ENCODE data around the gene IFRD1. TPM values are rescaled to one million over a fixed set of nuclear protein-coding genes. Genes with fewer than 3 reads are reported as not detected.
A peak's percentile ranks its signal among the peaks of the same experiment; 100 is the strongest.

IFRD1 gene, protein sequence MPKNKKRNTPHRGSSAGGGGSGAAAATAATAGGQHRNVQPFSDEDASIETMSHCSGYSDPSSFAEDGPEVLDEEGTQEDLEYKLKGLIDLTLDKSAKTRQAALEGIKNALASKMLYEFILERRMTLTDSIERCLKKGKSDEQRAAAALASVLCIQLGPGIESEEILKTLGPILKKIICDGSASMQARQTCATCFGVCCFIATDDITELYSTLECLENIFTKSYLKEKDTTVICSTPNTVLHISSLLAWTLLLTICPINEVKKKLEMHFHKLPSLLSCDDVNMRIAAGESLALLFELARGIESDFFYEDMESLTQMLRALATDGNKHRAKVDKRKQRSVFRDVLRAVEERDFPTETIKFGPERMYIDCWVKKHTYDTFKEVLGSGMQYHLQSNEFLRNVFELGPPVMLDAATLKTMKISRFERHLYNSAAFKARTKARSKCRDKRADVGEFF
- 10 to 100 TPM; 33.4 to 36.1 TPM for total RNA-seq

DNA sequence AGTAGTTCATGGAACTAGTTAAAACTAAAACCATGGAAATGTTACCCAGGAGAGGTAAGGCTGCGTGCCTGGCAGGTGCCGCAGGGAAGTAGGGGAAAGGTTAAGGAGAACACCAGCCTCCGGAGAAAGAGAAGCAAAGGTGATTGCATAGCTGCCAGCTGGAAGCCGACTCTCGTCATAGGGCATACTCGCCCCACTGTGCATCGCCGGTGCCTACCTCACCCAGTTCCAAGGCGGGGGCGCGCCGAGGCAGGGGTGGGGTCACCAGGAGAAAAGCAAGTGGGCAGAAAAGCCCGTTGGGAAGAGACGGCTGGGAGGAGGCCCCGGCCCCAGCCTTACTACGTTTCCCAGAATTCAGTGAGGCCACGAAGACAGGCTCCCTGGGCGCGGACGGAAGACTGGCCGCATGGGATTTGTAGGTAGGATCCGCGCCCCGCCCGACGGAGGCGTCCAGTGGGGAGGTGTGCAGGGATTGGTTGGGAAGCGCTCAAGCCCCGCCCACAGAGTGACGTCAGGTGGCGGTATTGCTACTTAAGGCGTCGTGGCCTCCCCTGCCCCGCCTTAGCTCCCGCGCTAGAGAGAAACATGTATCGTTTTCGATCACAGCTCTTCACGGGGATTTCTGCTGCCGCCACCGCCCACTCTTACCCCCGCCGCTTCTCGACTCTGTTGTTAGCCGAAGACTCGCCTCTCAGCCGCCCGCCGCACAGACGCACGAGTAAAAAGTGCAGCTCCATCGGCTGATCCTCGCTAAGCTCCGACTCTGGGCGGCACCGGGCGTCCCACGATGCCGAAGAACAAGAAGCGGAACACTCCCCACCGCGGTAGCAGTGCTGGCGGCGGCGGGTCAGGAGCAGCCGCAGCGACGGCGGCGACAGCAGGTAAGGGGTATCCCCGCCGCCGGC lies at the start of gene IFRD1:
Gene IFRD1 (plus strand): TSS at position 559 of the 905 bp plus-strand sequence. CDS start 229 bp downstream, at position 788.
- no peaks in the 10 kb centered on the region for H3K36me3 Mint-ChIP-seq (ENCODE audit: low read depth)

DNA sequence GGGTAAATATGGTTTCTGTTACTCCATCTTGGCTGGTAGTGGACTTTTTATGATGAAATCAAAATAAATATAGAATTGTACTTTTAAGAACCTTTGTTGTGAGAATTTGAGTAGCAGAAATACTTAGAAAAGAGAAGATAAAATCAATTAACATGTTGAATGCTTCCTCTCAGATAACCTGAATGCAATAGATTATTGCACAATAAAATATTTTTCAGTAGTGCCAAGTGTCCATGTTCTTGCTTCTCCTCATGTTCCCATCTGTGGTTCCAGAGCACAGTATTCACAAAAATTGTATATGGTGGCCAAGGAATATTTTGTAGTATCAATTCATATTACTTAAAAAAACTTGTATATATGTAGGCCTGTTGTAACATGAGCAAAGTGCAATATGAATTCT lies 45.9 kb upstream of the IFRD1 start:
- CTCF ChIA-PET: interaction anchor here (1.5 kb wide), 1 partner anchor 8 kb away, joined by 3 read pairs; no protein-coding TSS in a partner anchor
- Mint-ChIP-seq H3K27ac (no peak overlapping the region), H3K4me1 (no peaks in the 10 kb centered on the region), H3K27me3 (peaks cover 9% of the 10 kb centered on the region), H3K9me3 (no peaks in the 10 kb centered on the region), H3K4me3 (no peak overlapping the region), H3K36me3 (ENCODE audit: low read depth) (no peaks in the 10 kb centered on the region)
- DNase-seq: no peak
- POLR2A ChIA-PET: no interaction called here

More for the DNA sequence above, at the start of gene IFRD1:
- CTCF ChIA-PET: interaction anchor here (1.0 to 2.0 kb wide), 4 partner anchors 9 to 243 kb away, joined by 3 to 9 read pairs (median 6); partner anchors contain the start of gene ZNF277
- Mint-ChIP-seq H3K4me1 (peaks cover 39% of the 10 kb centered on the region), H3K9me3 (no peaks in the 10 kb centered on the region), H3K4me3 (peak within 1 kb of the TSS; percentile 94), H3K27ac (peak within 1 kb of the TSS; percentile 98), H3K27me3 (no peaks in the 10 kb centered on the region)
- POLR2A ChIA-PET: interaction anchor here (0.6 to 4.5 kb wide), 25 partner anchors 8 to 623 kb away, joined by 3 to 33 read pairs (median 4); partner anchors contain the start of genes DOCK4 and ZNF277
- DNase-seq: peak; percentile 98

DNA sequence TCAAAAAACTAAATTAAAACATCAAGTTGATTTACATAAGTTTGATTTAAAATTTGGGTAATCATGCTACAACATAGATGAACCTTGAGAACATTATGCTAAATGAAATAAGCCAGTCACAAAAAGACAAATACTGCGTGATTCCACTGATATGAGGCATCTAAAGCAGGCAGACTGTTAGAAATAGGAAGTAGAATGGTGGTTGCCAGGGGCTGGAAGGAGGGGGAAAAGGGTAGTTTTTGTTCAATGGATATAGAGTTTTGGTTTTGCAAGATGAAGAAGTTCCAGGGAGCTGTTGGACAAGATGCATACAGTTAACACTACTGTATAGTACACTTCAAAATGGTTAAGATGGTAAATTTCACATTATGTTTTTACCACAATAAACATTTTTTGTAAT lies 45.0 kb upstream of the IFRD1 start:
- Mint-ChIP-seq H3K4me3 (no peak overlapping the region), H3K27ac (no peak overlapping the region), H3K27me3 (peaks cover 15% of the 10 kb centered on the region), H3K9me3 (no peaks in the 10 kb centered on the region), H3K36me3 (ENCODE audit: low read depth) (no peaks in the 10 kb centered on the region), H3K4me1 (no peaks in the 10 kb centered on the region)
- CTCF ChIA-PET: interaction anchor here (1.5 kb wide), 1 partner anchor 9 kb away, joined by 3 read pairs; no protein-coding TSS in a partner anchor
- DNase-seq: no peak
- POLR2A ChIA-PET: no interaction called here

DNA sequence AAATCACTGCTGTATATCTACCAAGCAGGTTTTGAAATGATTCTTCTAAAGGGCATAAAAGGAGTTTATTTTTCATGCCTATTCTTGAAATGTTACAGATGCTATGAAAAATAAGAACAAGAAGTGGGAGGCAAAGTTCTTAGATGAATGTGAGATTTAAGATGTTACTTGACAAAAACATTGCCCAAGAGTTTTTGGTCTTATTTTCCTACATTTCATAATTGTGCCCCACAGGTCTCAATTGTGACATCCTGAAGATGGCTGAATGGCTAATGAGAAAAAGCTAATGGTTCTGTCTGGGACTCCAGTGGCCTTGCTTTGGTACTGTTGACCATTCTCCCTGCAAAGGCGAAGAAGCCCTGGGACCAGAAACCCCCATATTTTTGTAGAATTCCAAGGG lies 43.0 kb upstream of the IFRD1 start:
- DNase-seq: no peak
- Mint-ChIP-seq H3K36me3 (ENCODE audit: low read depth) (no peaks in the 10 kb centered on the region), H3K27me3 (peaks cover 18% of the 10 kb centered on the region), H3K4me1 (no peaks in the 10 kb centered on the region), H3K4me3 (no peak overlapping the region), H3K9me3 (no peaks in the 10 kb centered on the region), H3K27ac (no peak overlapping the region)
- ChIA-PET CTCF (no interaction called here), POLR2A (no interaction called here)

DNA sequence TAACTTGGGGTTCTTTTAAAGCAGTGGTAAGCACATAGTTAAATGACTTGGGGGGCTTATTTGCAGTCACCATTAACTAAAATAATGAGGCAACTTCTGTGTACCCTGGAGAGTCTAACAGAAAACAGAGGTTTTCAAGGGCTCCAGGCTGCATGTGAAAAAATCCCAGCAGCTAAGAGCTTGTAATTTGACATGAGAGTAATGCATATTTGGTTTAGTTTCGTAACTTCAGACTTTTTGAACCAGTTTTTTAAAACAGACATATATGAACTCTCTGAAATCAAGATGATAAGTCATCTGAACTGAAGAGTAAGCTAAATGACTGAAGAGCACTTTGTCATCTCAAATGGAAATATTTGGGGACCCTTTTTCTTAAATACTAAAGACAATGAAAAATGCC lies 40.2 kb upstream of the IFRD1 start:
- Mint-ChIP-seq H3K4me1 (no peaks in the 10 kb centered on the region), H3K27me3 (peaks cover 22% of the 10 kb centered on the region), H3K36me3 (ENCODE audit: low read depth) (no peaks in the 10 kb centered on the region), H3K9me3 (no peaks in the 10 kb centered on the region), H3K4me3 (no peak overlapping the region), H3K27ac (no peak overlapping the region)
- DNase-seq: no peak
- ChIA-PET POLR2A (no interaction called here), CTCF (interaction anchor here (1.6 kb wide), 1 partner anchor 656 kb away, joined by 3 read pairs; no protein-coding TSS in a partner anchor)

DNA sequence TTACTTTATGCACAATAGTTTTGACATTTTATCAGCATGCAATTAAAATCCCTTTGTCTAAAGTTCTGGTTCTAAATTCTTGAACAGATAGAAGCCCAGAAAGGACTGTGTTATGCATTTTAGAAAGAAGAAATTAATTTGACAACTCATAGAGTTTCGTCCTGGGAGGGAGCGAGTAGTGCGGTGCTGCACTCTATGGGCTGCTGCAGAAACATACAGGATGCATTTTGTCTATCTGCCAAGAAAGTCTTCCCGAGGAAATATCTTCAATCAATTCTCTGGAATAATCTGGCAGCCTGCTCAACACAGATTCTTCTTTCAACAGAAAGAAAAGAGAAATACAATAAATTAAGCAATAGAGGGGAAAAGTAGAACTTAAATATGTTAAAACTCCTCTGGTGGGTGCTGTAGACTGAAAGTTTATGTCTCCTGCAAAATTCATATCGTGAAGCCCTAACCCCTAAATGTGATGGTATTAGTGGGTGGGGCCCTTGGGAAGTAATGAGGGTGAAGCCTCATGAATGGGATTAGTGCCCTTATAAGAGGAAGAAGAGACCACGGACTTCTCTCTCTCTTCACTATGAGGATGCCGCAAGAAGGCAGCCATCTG lies 39.0 kb upstream of the IFRD1 start:
- CTCF ChIA-PET: no interaction called here
- Mint-ChIP-seq H3K4me3 (no peak overlapping the region), H3K27ac (no peak overlapping the region), H3K9me3 (no peaks in the 10 kb centered on the region), H3K27me3 (peaks cover 24% of the 10 kb centered on the region), H3K4me1 (peaks cover 2% of the 10 kb centered on the region), H3K36me3 (ENCODE audit: low read depth) (no peaks in the 10 kb centered on the region)
- POLR2A ChIA-PET: no interaction called here
- DNase-seq: no peak

DNA sequence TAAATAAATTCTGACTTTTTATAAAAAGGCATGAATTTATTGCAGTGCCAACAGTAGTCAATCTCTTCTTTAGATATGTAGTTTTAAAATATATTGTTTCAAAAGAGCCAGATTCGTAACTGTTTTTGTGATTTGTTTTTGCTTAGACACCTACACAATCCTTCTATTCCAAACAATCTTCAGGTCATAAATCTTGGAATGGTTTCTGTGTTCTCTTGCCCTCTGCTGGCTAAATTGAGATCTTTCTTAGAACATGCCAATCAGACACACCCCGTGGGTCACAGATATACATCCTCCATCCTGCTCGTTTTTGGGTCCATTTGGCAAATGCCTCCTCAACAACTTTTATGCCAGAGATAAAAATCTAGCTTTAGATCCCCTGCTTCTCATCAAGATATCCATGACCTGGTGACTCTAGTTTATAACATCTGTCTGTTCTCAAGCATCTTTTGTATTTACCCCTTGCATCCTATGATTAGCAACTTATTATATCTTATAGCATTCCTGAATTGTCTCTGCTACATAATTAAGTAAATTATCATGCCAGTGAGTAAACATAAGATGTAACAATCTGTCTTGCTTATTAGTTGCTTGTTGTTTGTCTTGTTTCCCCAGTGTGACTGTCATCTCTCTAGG lies 35.3 kb upstream of the IFRD1 start:
- H3K9me3 Mint-ChIP-seq: no peaks in the 10 kb centered on the region
- H3K27me3 Mint-ChIP-seq: peaks cover 18% of the 10 kb centered on the region
- POLR2A ChIA-PET: no interaction called here
- DNase-seq: no peak
- H3K27ac Mint-ChIP-seq: no peak overlapping the region
- no peak overlapping the region for H3K4me3 Mint-ChIP-seq
- CTCF ChIA-PET: no interaction called here
- H3K4me1 Mint-ChIP-seq: peaks cover 2% of the 10 kb centered on the region
- H3K36me3 Mint-ChIP-seq (ENCODE audit: low read depth): no peaks in the 10 kb centered on the region

DNA sequence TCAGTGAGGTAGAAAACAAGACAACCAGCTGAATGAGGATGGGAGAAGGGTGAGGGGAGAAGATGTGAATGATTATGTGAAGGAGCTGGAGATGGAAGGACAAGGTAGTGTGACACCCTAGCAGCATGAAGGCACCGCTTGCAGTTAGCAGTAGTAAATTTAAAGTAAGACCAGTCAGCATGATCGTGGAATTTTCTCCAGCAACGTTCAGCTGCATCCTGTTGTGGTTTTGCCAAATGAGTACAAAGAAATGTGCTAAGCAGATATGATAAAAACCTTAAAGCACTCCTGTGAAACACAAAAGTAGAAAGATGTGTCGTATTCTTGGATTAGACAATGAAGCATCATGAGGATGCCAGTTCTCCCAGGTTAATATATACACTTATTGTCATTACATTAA lies 34.1 kb upstream of the IFRD1 start:
- CTCF ChIA-PET: interaction anchor here (1.1 kb wide), 1 partner anchor 133 kb away, joined by 3 read pairs; no protein-coding TSS in a partner anchor
- H3K27me3 Mint-ChIP-seq: peaks cover 11% of the 10 kb centered on the region
- no peak for DNase-seq
- POLR2A ChIA-PET: no interaction called here
- H3K9me3 Mint-ChIP-seq: no peaks in the 10 kb centered on the region
- no peak overlapping the region for H3K27ac Mint-ChIP-seq
- H3K4me3 Mint-ChIP-seq: no peak overlapping the region
- H3K36me3 Mint-ChIP-seq (ENCODE audit: low read depth): no peaks in the 10 kb centered on the region
- H3K4me1 Mint-ChIP-seq: peaks cover 2% of the 10 kb centered on the region

DNA sequence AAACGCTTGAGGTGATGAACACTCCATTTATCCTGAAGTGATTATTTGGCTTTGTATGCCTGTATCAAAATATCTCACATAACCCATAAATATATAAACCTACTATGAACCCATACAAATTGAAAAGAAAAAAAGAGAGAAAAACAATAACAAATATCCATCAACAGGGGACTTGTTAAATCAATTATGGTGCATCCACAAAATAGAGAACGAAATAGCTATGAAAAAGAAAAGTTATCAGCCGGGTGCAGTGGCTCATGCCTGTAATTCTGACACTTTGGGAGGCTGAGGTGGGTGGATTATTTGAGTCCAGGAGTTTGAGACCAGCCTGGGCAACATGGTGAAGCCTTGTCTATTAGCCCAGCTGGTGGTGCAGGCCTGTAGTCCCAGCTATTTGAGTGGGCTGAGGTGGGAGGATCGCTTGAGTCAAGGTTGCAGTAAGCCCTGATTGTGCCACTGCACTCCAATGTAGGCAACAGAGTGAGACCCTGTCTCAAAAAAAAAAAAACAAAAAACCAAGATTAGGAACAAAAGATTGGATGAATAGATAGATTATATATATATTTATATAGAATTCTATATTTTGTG lies 30.6 kb upstream of the IFRD1 start:
- no peaks in the 10 kb centered on the region for H3K9me3 Mint-ChIP-seq
- DNase-seq: no peak
- H3K27ac Mint-ChIP-seq: no peak overlapping the region
- no peak overlapping the region for H3K4me3 Mint-ChIP-seq
- POLR2A ChIA-PET: no interaction called here
- no peaks in the 10 kb centered on the region for H3K36me3 Mint-ChIP-seq (ENCODE audit: low read depth)
- peaks cover 8% of the 10 kb centered on the region for H3K27me3 Mint-ChIP-seq
- H3K4me1 Mint-ChIP-seq: peaks cover 21% of the 10 kb centered on the region
- CTCF ChIA-PET: interaction anchor here (0.6 kb wide), 1 partner anchor 207 kb away, joined by 3 read pairs; no protein-coding TSS in a partner anchor

DNA sequence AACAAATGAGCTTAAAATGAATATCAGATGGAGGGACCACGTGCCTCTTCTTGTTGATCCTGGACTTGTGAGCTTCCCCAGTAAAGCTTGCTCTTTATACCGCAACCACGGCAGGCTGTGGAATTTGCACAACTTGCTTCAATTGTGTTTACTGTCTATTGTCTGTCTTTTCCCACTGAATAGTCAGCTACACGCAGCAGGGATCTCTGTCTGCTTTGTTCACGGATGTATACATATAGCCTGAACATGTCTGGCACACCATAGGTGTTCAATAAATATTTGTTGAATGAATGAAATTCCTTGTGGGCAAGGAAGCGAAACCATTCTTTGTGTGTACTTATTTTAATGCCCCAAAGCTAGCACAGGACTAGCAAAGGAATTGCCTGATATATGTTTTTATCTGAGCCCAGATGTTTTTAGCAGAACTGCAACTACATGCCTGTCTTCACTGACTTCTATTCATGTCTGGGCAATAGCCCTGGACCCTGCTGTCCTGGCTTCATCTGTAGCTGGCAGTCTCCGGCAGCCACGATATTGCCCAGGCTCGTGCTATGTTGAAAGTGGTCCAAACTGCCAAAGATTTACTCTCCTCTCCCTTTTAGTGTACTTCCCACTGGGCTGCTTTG lies 29.9 kb upstream of the IFRD1 start:
- POLR2A ChIA-PET: no interaction called here
- CTCF ChIA-PET: interaction anchor here (0.6 kb wide), 1 partner anchor 206 kb away, joined by 3 read pairs; no protein-coding TSS in a partner anchor
- peaks cover 3% of the 10 kb centered on the region for H3K27me3 Mint-ChIP-seq
- DNase-seq: no peak
- no peaks in the 10 kb centered on the region for H3K36me3 Mint-ChIP-seq (ENCODE audit: low read depth)
- no peaks in the 10 kb centered on the region for H3K9me3 Mint-ChIP-seq
- no peak overlapping the region for H3K27ac Mint-ChIP-seq
- H3K4me1 Mint-ChIP-seq: peaks cover 21% of the 10 kb centered on the region
- no peak overlapping the region for H3K4me3 Mint-ChIP-seq

DNA sequence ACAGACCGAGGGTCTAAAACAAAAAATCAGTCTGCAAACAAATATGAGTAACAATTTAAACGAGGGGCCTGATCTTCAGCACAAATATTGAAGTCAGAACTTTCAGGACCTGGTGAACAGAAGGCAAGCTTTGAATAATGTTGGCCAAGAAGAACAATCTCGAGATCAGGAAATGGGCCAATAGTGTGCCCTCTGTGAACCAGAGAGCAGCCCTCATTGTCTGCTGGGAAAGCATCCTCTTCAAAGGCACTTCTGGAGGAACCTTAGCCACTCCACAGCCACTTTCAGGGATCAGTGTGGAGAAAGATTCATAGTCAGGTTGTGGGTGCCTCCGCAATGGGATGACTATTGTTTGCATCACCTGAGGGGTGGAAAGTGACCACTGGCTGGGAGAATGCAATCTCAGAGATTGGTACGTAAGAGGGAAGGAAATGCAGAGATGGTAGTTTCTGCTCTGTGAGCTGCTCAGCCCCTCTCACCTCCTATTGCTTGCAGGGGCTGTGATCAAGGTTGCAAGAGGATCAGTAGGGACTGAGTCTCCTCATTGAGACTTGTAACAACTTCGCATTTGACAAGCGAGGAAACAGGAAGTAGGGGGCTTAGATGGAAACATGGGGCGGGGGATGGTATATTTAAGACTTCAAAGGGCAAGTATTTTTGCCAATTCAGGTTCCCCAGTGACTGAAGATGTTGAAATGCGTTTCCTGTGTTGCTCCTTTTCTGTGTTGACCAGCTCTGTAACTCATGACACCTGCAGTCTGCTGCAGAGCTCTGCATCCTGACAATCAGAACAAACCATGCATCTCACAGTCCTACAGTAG lies 28.4 kb upstream of the IFRD1 start:
- peaks cover 19% of the 10 kb centered on the region for H3K4me1 Mint-ChIP-seq
- H3K27ac Mint-ChIP-seq: no peak overlapping the region
- ChIA-PET CTCF (interaction anchor here (0.6 kb wide), 1 partner anchor 30 kb away, joined by 3 read pairs; no protein-coding TSS in a partner anchor), POLR2A (interaction anchor here (3.4 kb wide), 1 partner anchor 28 kb away, joined by 13 read pairs; the partner anchor contains the start of gene IFRD1)
- DNase-seq: no peak
- H3K36me3 Mint-ChIP-seq (ENCODE audit: low read depth): no peaks in the 10 kb centered on the region
- H3K4me3 Mint-ChIP-seq: no peak overlapping the region
- no peaks in the 10 kb centered on the region for H3K9me3 Mint-ChIP-seq
- peaks cover 2% of the 10 kb centered on the region for H3K27me3 Mint-ChIP-seq

All from activated CD4-positive, alpha-beta memory T cell treated with anti-CD3 and anti-CD28 coated beads, Interleukin-2, amount 10 ng/mL, durations not matched to agents 7 days and 5 days (primary cell).